DMS53 (cell line): ENCODE data around the gene KCNQ1.

ENCODE experiments used
- DNase-seq: peaks from one replicate; lab custom pipeline; 2025; lab: John Stamatoyannopoulos, UW

KCNQ1 gene

GRCh38 chr11:2511421-2512369 is 66.9 kb downstream of the KCNQ1 start:
- DNase-seq = no peak

GRCh38 chr11:2512431-2513407 is 67.9 kb downstream of the KCNQ1 start:
- no peak for DNase-seq

- DNase-seq = no peak
These were observed 68.6 kb downstream of the KCNQ1 start for GRCh38 chr11:2513441-2513840.

- DNase-seq = no peak
These were observed 70.8 kb downstream of the KCNQ1 start for GRCh38 chr11:2515401-2516275.

- no peak for DNase-seq
These were observed 71.6 kb downstream of the KCNQ1 start for GRCh38 chr11:2516276-2517015.

GRCh38 chr11:2517016-2517385 is 72.2 kb downstream of the KCNQ1 start:
- no peak for DNase-seq

GRCh38 chr11:2517386-2518064 is 72.7 kb downstream of the KCNQ1 start:
- no peak for DNase-seq

GRCh38 chr11:2518111-2518982 is 73.5 kb downstream of the KCNQ1 start:
- no peak for DNase-seq

GRCh38 chr11:2518983-2519340 is 74.2 kb downstream of the KCNQ1 start:
- DNase-seq = no peak

- no peak for DNase-seq
These were observed 74.7 kb downstream of the KCNQ1 start for GRCh38 chr11:2519517-2519861.

GRCh38 chr11:2519862-2520735 is 75.3 kb downstream of the KCNQ1 start:
- DNase-seq = no peak

- no peak for DNase-seq
These were observed 75.9 kb downstream of the KCNQ1 start for GRCh38 chr11:2520736-2521035.

GRCh38 chr11:2521081-2521732 is 76.4 kb downstream of the KCNQ1 start:
- no peak for DNase-seq

GRCh38 chr11:2521733-2522630 is 77.2 kb downstream of the KCNQ1 start:
- DNase-seq = no peak

GRCh38 chr11:2522631-2523255 is 77.9 kb downstream of the KCNQ1 start:
- no peak for DNase-seq

GRCh38 chr11:2523821-2524391 is 79.1 kb downstream of the KCNQ1 start:
- no peak for DNase-seq
